Fibroblast of mammary gland (primary cell): Measurements from ENCODE around the gene SDF2.

Experiments
- DNase-seq: peaks from one replicate; pipeline ENCODE4 v3.0.0-alpha.2; 2010; ENCODE audit warnings: low read depth
- H3K4me3 ChIP-seq: 2 replicates; pipeline ENCODE4 v1.5.1; 2011; ENCODE audit warnings: low read depth, mild to moderate bottlenecking, low read length, moderate library complexity; ENCODE audit not compliant: control insufficient read depth
- TF ChIP-seq, protein P1 (sequence below): conservative IDR thresholded peaks from 2 replicates; pipeline ENCODE4 v1.5.1; 2011; ENCODE audit warnings: low read depth, low read length, inconsistent platforms; ENCODE audit not compliant: control insufficient read depth, insufficient read depth

The SDF2 gene

DNA sequence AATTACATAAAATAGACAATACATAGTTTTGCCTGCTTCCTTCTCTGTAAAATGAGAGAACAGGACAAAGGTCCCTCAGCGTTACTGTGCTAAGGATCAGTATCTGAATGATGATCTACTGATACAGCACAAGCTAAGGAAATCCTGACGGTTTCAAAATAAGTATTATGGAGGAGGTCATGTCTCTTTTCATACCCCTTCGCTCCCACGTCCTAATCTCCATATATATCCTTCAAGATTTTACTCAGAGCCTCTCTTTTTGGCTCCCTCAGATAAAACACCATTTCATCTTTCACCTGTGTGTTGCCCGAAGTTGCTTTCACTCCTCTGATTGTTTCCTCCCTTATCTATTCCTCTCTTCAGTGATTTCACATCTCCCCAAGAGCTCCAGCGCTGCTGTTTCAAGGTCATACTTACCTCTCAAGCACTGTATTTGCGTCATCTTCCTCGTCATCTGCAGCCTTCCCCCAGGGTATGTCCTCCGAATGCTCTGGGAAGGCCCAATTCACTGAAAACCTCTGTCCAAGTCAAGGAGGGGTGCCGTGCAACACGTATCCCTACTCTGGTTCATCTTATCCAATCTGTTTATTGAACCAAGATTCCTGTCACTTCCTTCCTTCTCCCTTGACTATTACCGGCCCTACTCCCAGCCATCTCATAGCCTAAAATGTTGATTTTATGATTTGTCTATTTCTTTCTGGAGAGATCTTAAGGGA lies 15.5 kb downstream of the SDF2 start:
- no peak overlapping the region for H3K4me3 ChIP-seq
- TF ChIP-seq, protein P1, sequence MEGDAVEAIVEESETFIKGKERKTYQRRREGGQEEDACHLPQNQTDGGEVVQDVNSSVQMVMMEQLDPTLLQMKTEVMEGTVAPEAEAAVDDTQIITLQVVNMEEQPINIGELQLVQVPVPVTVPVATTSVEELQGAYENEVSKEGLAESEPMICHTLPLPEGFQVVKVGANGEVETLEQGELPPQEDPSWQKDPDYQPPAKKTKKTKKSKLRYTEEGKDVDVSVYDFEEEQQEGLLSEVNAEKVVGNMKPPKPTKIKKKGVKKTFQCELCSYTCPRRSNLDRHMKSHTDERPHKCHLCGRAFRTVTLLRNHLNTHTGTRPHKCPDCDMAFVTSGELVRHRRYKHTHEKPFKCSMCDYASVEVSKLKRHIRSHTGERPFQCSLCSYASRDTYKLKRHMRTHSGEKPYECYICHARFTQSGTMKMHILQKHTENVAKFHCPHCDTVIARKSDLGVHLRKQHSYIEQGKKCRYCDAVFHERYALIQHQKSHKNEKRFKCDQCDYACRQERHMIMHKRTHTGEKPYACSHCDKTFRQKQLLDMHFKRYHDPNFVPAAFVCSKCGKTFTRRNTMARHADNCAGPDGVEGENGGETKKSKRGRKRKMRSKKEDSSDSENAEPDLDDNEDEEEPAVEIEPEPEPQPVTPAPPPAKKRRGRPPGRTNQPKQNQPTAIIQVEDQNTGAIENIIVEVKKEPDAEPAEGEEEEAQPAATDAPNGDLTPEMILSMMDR, result no peak
- no peak for DNase-seq

DNA sequence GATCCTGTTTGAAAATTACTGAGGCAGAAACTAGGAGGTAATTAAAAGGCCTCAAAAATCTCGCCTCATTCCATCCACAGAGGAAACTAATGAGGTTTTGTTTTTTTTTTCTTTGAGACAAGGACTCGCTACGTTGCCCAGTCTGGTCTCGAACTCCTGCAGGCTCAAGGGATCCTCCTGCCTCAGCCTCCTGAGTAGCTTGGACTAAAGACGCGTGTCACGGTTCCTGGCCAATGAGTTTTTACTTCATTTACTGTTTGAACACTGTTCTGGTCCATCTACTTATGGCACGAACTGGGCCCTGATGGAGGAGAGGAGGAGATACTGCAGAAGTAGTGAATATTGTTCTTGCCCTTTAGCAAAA lies 16.1 kb downstream of the SDF2 start:
- DNase-seq, result no peak
- TF ChIP-seq, protein P1, result no peak

DNA sequence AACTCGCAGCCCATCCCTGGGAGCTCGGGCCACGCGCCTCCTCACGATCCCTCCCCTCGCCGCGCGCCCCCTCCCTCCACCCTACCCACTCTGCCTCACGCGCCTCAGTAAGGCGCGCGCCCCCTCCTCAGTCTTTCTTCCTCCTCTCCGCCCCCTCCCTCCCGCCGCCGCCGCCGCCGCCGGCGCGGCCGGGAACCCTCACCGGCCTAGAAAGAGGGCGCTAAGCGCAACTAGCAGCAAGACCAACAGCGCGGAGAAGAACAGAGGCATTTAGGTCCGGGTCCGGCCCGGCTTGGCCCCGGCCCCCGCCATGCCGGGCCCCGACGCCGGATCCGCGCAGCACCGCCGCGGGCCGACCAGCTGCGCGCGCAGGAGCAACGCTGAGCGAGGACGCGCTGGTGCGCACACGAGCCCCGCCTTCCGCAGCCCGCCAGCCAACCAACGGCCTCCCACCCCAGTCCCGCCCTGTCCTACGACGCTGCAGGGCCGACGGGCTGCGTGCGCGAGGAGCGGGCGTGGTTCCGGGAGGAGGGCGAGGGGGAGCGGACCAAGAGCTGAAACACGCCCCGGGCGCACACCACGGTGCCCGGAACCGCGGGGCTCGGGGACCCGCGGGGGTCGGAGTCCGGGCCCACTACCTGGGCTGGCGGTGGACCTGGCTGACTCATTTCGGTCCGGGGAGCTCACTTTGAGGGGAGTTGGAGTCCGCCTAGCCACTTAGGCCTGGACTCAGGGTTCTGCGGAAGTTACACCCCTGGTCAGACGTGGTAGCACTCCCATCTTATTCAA lies 16.7 kb downstream of the SDF2 start, which contains the start of gene BLTP2:
BLTP2 (minus strand) TSS at position 372 of the 789 bp plus-strand sequence; CDS start at position 270, 102 bp downstream.
- peak within 1 kb of the TSS; percentile 90 for H3K4me3 ChIP-seq
- DNase-seq, result peak; percentile 89
- TF ChIP-seq, protein P1, result no peak

More for the DNA sequence above, 16.1 kb downstream of the SDF2 start:
- peak overlapping the region; percentile 70 for H3K4me3 ChIP-seq

DNA sequence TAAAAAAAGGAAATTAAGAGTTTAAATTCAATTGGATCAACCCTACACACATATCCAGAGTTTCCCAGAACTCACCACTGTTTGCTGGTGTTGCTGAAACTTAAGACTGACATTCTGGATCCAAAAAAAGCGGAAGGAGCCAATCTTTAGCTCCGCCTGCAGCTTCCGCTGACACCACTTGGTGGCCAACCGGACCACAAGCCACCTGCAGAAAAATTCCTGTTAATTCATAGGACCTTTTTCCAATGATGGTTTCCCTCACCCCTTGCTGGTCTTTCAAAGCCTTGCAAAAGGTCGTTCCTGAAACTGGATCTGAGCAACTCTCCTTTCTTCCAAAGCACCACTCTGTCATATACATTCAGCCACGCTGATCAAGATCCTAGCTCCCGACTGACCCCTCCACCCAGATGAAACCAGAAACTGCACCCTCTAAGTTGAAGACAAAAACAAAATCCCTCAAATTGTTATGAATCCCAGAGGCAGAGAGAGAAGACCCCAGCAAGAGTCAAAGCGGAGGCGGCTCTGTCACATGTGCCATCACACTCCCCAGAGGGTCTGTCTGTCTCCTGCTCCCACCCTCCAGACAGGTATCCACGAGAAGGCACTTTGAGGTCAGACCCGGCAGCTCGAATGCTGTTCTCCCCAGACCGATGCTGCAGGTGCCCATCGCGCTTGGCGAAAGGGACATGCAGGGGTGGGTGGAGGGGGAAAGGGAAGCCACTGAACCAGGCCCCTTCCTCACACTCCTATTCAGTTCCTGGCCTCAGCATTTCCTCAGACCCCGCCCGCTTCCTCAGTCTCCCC lies 17.5 kb downstream of the SDF2 start:
- peak overlapping the region; percentile 90 for H3K4me3 ChIP-seq
- peak; percentile 39 for DNase-seq

DNA sequence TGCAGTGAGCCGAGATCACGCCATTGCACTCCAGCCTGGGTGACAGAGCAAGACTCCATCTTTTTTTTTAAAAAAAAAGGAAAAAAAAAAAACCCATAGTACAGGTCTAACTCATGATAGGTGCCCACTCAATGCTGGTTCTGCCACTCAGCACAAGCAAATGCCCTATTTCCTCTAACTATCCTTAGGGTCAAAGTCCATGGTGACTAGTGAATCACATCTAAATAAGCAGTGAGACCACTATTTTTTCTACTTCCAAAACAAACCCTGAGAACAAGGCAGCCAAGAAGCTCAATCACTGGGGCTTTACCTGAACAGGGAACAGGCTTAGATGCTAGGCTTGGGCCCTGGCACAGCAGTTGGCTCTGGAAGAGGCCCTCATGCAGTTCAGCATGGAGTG lies 20.1 kb downstream of the SDF2 start:
- TF ChIP-seq, protein P1, result no peak
- no peak for DNase-seq
- H3K4me3 ChIP-seq, result no peak overlapping the region

More for the DNA sequence above, 17.5 kb downstream of the SDF2 start:
- TF ChIP-seq, protein P1, result peak; percentile 47

DNA sequence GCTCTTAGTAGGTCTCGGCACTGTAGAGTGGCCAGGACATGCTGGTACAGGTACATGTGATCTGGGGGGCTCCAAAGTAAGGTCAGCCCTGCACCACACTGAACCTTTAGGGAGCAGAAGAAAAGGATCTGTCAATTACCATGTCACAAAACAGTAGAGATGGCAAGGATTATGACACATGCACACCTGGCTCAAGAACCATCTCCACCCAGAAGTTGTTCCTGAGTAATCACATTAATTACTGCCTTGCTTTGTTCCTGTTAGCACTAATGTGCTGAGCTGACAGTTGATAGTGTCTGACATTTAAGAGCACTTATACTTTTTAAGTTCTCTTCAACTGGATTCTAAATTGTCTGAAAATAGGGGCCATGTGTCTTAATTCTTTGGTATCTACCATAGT lies 26.2 kb downstream of the SDF2 start:
- H3K4me3 ChIP-seq, result no peak overlapping the region
- TF ChIP-seq, protein P1, result no peak
- DNase-seq, result no peak
